Measurements from ENCODE around the gene SLC22A17. TPM values are rescaled to one million over a fixed set of nuclear protein-coding genes. Genes with fewer than 3 reads are reported as not detected.
"Not testable (repeated sequence)": the region's sequence is repeated elsewhere in the genome, so short reads cannot be mapped to it uniquely, and the experiment has no call there.

The SLC22A17 gene
- total RNA-seq, 1 donor from 2014 or later: 0.20 TPM

DNA sequence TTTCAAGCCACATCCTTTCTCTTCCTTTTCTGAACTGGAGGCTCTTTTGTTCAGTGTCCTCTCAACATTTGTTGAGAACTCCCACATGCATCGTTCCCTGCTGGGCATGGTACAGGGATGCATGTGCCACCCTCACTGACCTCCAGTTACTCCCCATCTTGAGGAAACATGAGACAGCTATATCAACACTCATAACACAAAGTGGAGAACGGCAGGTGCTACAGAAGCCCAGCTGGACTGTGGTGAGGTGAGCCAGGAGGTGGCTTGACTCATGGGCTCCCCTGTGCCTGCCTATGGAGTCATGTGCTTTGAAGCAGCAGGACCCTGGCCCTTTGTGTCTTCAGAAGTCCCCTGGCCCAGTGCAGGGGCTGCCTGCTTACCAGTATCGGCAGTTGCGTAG, 45.7 kb upstream of the SLC22A17 start:
- no peak overlapping the region for H3K4me3 Mint-ChIP-seq
- ChIA-PET CTCF (no interaction called here), POLR2A (no interaction called here)
- H3K27ac Mint-ChIP-seq: no peak overlapping the region
- TF ChIP-seq, protein P1, sequence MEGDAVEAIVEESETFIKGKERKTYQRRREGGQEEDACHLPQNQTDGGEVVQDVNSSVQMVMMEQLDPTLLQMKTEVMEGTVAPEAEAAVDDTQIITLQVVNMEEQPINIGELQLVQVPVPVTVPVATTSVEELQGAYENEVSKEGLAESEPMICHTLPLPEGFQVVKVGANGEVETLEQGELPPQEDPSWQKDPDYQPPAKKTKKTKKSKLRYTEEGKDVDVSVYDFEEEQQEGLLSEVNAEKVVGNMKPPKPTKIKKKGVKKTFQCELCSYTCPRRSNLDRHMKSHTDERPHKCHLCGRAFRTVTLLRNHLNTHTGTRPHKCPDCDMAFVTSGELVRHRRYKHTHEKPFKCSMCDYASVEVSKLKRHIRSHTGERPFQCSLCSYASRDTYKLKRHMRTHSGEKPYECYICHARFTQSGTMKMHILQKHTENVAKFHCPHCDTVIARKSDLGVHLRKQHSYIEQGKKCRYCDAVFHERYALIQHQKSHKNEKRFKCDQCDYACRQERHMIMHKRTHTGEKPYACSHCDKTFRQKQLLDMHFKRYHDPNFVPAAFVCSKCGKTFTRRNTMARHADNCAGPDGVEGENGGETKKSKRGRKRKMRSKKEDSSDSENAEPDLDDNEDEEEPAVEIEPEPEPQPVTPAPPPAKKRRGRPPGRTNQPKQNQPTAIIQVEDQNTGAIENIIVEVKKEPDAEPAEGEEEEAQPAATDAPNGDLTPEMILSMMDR (IDR thresholded peaks at IDR 0.05): no peak
- intact Hi-C loops (cut with micrococcal nuclease): no loop called here
- peaks cover 16% of the 10 kb centered on the region for H3K27me3 Mint-ChIP-seq
- H3K4me1 Mint-ChIP-seq: peaks cover under 1% of the 10 kb centered on the region
- H3K9me3 Mint-ChIP-seq: no peaks in the 10 kb centered on the region
- H3K36me3 Mint-ChIP-seq (ENCODE audit: low read depth): no peaks in the 10 kb centered on the region
- ATAC-seq (ENCODE audit: low read depth) (no peak), DNase-seq (no peak)

DNA sequence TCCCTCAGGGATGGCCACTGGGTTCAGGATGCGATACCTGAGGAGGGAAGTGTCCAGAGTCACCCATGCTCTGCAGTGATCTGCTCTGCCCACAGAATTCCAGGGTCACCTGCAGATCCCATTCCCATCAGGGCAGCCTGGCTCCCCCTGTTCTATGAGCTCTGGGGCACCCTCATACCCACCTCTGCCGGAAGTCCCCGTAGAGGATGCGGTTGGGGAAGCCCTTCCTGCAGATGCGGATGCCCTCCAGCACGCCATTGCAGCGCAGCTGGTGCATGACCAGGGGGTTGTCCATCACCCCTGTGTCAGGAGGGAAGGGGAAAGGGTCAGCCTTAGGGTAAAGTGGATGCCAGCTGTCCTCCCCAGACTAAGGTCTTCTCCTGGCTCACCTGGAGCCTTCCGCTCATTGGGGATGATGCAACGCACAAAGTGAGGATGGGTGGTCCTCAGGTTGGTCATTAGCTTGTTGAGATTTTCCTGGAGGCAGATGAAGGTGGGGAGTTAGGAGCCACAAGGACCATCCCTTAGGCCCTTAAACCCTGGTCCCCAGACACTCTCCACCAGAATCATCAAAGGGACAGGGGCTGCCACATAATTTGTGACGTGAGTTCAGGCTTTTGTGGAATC, 44.2 kb upstream of the SLC22A17 start:
- H3K27me3 Mint-ChIP-seq: peaks cover 14% of the 10 kb centered on the region
- DNase-seq (no peak), ATAC-seq (ENCODE audit: low read depth) (no peak)
- no peaks in the 10 kb centered on the region for H3K4me1 Mint-ChIP-seq
- no peak overlapping the region for H3K27ac Mint-ChIP-seq
- no peaks in the 10 kb centered on the region for H3K9me3 Mint-ChIP-seq
- ChIA-PET POLR2A (no interaction called here), CTCF (no interaction called here)
- TF ChIP-seq, protein P1 (IDR thresholded peaks at IDR 0.05): no peak
- no peak overlapping the region for H3K4me3 Mint-ChIP-seq
- no peaks in the 10 kb centered on the region for H3K36me3 Mint-ChIP-seq (ENCODE audit: low read depth)
- intact Hi-C loops (cut with micrococcal nuclease): no loop called here

DNA sequence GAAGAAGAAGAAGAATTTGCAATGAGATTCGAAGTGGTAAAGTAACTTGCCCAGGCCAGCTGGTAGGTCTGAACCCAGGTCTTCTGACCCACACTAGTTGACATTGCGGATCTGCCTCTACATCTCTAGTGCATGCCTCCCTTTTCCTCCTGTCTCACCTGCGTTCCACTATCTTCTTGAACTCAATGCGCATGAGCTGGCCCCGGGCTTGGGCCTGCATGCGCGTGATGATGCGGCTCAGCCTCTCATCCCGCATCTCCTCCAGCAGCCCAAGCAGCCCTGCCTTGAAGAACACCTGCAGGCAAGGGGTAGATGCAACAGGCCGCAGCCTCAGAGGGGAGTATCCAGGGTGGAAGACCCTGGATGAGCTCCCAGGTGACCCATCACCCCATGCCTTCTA, 43.4 kb upstream of the SLC22A17 start:
- Mint-ChIP-seq H3K4me1 (no peaks in the 10 kb centered on the region), H3K27ac (no peak overlapping the region), H3K4me3 (no peak overlapping the region), H3K9me3 (no peaks in the 10 kb centered on the region), H3K36me3 (ENCODE audit: low read depth) (no peaks in the 10 kb centered on the region), H3K27me3 (peaks cover 14% of the 10 kb centered on the region)
- ATAC-seq (ENCODE audit: low read depth) (no peak), DNase-seq (no peak)
- TF ChIP-seq, protein P1 (IDR thresholded peaks at IDR 0.05): no peak
- intact Hi-C loops (cut with micrococcal nuclease): no loop called here
- ChIA-PET POLR2A (no interaction called here), CTCF (no interaction called here)

DNA sequence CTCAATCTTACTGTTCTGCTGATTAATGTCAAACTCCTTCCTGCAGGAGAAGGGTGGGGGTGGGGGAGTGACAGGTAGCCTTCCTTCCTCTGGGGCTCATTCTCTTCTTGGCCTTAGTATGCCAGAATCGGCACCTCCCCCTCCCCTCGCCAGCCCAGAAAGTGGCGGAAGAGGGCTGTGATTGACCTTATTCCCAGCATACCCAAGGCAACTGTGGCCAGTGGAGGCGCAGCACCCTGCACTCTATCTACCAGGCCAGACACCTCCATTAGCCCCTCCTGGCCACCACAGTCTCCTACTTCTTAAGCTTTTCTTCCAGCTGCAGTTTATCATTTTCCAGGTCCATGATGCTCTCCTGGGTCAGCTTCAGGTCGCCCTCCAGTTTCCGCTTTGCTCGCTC, 39.9 kb upstream of the SLC22A17 start:
- POLR2A ChIA-PET: no interaction called here

DNA sequence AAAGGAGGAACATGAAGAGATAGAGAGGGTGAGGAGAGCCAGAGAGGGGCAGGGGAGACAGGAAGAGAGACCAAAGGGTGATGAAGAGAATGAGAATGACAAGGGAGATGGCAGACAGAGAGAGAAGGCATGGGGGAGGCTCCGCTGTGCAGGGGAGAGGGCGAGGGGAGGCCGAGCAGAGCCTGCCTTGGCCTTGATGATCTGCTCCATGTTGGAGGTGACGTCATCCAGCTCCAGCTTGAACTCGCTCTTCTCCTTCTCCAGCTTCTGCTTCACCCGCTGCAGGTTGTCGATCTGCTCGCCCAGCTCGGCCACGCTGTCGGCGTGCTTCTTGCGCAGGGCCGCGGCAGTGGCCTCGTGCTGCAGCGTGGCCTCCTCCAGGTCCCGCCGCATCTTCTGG, 37.2 kb upstream of the SLC22A17 start:
- H3K36me3 Mint-ChIP-seq (ENCODE audit: low read depth); intact Hi-C loops (cut with micrococcal nuclease); H3K9me3 Mint-ChIP-seq; ATAC-seq (ENCODE audit: low read depth); H3K4me1 Mint-ChIP-seq; H3K4me3 Mint-ChIP-seq; H3K27ac Mint-ChIP-seq; DNase-seq; POLR2A ChIA-PET: not testable (repeated sequence)
- peaks cover 31% of the 10 kb centered on the region for H3K27me3 Mint-ChIP-seq
- CTCF ChIA-PET: interaction anchor here (1.5 kb wide), 1 partner anchor 10 kb away, joined by 7 read pairs; no protein-coding TSS in a partner anchor

More for the DNA sequence above, 39.9 kb upstream of the SLC22A17 start:
- peaks cover 24% of the 10 kb centered on the region for H3K27me3 Mint-ChIP-seq
- TF ChIP-seq, protein P1 (IDR thresholded peaks at IDR 0.05): no peak
- no peaks in the 10 kb centered on the region for H3K36me3 Mint-ChIP-seq (ENCODE audit: low read depth)
- no peak for DNase-seq
- H3K4me3 Mint-ChIP-seq: no peak overlapping the region
- CTCF ChIA-PET: no interaction called here
- ATAC-seq (ENCODE audit: low read depth): no peak
- intact Hi-C loops (cut with micrococcal nuclease): no loop called here
- no peak overlapping the region for H3K27ac Mint-ChIP-seq
- no peaks in the 10 kb centered on the region for H3K4me1 Mint-ChIP-seq
- H3K9me3 Mint-ChIP-seq: no peaks in the 10 kb centered on the region

DNA sequence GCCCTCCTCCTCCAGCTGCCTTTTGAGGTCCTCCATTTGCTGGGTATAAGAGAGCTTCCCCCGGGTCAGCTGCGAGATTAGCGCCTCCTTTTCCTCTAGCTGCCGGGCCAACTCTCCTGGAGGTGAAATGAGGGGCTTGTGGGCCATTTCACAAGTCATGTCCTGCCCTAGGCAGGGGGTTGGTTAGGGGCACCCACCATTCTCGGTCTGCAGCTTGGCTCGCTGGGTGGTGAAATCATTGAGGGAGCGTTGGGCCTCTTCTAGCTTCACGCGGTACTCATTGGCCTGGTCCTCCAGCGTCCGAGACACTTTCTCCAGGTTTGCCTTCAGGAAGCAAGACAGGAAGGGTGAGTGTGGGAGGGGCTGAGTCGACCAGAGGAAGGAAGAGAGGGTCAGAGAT, 36.7 kb upstream of the SLC22A17 start:
- no peak for ATAC-seq (ENCODE audit: low read depth)
- no peak for DNase-seq
- CTCF ChIA-PET: interaction anchor here (1.5 kb wide), 1 partner anchor 9 kb away, joined by 7 read pairs; no protein-coding TSS in a partner anchor
- TF ChIP-seq, protein P1 (IDR thresholded peaks at IDR 0.05): no peak
- POLR2A ChIA-PET: no interaction called here
- Mint-ChIP-seq H3K27ac (no peak overlapping the region), H3K27me3 (peaks cover 31% of the 10 kb centered on the region), H3K4me1 (no peaks in the 10 kb centered on the region), H3K9me3 (no peaks in the 10 kb centered on the region), H3K36me3 (ENCODE audit: low read depth) (no peaks in the 10 kb centered on the region), H3K4me3 (no peak overlapping the region)
- intact Hi-C loops (cut with micrococcal nuclease): no loop called here

All from activated B cell treated with CpG ODN at 0.5 μM for 24 hours (primary cell).